Fibroblast of peridontal ligament (primary cell): Measurements from ENCODE around the gene STX19.
A peak's percentile ranks its signal among the peaks of the same experiment; 100 is the strongest.

Experiments
- DNase-seq: peaks from one replicate; pipeline ENCODE4 v3.0.0-alpha.2; 2010; ENCODE audit errors: extremely low read depth

Gene STX19

DNA sequence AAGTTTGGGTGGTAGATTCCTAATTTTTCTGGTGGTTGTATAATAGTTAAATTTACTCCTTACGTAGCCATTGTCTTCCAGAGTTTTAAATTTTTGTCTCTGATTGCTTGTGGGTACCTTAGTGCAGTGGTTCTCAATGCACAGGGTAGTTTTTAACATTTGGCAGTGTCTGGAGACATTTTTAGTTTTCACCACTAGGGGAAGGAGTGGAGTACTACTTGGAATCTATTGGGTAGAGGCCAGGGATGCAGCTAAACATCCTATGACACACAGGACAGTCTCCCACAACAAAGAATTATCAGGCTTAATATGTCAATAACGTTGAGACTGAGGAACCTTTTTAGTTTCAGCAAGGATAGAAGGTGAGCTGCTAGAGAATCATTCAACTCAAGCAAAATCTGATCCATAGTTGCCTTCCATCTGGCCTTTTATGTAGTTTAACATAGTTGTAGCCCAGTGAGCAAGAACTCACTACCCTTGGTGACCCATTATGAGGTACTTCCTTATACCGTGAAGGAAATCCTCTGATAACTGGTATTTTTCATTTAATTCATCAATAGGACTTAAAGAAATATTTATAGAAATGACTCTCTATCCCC, 8.6 kb upstream of the STX19 start:
- peak; percentile 52 for DNase-seq

- DNase-seq = no peak
Measured at GRCh38 chr3:94026623-94027022, 1.8 kb downstream of the STX19 start.

DNA sequence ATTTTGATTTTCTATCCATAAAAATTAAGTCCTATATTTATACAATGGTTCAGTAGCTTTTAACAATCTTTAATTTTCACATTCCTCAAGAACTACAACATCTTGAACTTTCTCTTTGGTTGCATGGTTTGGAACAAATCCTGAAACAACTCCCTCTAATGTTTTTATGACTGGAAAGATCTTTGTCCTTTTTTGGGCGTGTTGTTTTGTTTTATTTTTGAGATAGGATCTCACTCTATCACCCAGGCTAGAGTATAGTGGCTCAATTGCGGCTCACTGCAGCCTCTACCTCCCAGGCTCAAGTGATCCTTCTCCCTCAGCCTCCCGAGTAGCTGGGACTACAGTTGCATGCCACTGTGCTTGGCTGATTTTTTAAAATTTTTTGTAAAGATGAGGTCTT, 4.0 kb downstream of the STX19 start:
- DNase-seq = peak; percentile 73

DNA sequence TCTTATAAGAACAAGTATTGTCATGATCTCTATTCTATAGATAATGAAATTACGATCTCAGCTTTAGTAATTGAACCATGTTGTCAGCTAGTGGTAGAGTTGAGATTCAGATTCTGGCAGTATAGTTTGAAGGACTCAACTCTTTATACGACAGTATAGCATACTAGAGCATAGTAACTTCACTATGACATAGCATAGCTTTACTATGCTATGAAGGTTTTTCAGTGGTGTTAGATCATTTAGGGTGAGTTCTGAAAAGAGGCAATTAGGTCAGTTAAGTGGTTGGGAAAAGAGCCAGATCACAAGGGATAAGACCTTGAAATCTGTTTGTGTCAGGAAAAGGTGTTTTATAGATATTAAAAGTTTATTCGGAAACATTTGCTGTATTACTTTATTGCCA, 8.1 kb downstream of the STX19 start:
- no peak for DNase-seq

GRCh38 chr3:94019659-94020058, 8.7 kb downstream of the STX19 start:
- no peak for DNase-seq

DNA sequence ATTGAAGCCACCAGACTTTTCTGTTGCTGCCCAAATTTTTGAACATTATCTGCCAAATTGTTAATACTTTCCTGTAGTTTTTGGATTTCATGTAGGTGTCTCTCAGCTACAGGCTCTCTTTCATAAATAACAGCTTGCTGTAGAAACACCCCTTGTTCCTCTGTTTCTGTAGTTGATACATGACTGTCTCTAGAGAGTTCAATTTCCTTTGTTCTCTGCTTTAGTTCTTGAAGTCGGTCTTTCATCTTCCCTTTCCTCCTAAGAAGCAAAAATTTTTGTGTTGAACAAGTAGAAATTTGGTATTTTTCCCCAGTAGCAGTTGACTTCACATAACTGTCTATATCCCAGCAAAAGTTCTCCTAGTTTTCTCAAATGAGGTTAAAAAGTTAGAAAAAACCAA, 13.4 kb downstream of the STX19 start:
- DNase-seq = no peak

DNA sequence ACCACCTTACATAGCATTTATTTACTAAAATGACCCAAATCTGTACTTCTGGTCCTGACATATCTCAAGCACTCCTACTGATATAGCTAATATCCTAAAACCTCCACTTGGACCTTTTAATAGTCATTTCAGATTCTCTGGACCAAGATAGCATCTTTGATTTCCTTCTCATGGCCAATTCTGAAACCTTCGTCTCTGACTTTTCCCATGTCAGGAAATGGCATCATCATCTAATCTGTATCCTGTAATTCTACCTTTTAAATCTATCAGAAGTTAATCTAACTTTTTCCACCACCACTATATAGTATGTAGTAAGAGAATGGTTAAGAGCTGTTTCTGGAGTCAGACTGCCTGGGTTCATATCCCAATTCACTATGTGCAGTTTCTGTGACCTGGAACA, 16.2 kb downstream of the STX19 start:
- no peak for DNase-seq

GRCh38 chr3:94011233-94011711, 17.1 kb downstream of the STX19 start:
- no peak for DNase-seq

DNA sequence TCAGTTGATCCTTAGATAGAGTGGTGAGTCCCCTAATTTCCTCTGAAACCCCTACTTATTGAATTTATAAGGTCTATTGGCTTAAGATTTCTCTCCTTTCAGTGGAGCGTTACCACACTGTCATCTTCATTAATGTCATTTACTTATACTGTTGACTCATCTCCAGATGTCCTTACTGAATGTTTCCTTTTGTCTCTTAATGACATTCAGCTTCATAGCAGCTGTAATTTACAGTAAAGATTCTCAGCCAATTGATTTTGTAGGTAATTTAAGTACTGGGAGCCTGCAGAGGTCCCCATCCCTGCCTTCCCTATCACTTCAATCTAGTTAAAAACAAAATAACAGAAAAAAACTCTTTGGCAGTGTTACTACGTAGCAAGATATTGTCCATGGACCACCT, 18.8 kb downstream of the STX19 start:
- DNase-seq = no peak

DNA sequence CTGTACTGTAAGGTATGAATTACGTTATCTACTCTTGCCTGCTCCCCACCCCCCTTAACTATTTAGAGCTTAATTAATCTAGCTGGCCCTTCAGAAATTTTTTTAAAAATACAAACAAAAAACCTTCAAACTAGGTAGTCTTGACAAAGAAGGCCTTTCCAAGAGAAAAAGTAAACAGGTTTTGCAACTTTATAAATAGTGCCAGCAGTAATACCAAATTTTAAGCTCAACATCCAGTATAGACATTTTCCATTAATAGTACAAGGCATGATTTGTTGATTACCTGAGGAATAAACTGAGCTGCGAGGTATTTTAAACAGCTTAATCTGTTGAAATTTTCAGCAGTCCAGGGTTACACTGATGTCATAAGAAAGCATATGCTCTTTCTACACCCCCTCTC, 20.1 kb downstream of the STX19 start:
- no peak for DNase-seq

DNA sequence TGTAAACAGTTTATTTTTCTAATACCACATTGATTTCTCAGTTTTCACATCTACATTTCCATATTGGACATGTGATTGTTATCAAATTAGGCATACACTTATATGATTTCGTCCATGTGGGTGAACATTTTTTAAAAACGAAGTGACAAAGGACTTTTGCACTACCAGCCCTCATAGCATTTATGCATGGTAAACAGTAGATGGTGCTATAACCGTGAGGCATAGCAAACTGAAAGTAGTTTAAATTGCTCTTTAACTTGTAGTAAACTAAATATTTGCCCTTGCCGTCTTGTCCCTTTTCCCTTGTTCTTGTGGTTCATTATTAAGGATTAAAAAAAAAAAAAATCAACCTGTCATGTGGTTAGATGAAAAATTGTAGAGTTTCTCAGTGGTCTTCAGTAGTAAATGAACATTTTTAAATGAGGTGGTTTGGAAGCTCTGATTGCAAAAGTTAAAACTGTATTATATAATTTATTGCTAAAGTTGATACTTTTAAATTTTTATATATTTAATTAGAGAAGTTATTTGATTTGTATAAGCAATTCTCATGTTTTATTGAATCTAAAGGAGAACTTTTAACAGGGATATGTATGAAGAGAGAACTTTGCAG, 24.0 kb downstream of the STX19 start:
- DNase-seq = peak; percentile 88

- no peak for DNase-seq
Measured at GRCh38 chr3:94001827-94002495, 26.4 kb downstream of the STX19 start.

GRCh38 chr3:94001191-94001590, 27.2 kb downstream of the STX19 start:
- DNase-seq = no peak

DNA sequence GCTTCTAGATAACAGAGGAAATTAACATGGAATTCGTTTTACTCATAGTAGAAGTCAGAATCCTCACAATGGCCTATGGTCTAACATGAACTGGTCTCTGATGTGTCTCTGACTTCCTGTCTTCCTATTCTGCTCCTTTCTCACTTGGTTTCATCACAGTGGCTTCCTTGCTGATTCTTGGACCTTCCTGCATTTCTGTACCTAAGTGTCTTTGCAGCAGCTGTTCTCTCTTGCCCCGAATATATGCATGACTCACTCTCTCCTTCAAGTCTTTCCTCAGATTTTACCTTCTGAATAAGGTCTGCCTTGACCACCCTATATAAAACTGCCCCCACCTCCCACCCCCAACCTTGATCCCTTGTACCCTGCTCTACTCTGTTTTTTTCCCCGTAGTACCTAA, 34.3 kb downstream of the STX19 start:
- no peak for DNase-seq

GRCh38 chr3:93992207-93992606, 36.2 kb downstream of the STX19 start:
- DNase-seq = no peak

- DNase-seq = no peak
Measured at GRCh38 chr3:93991631-93992030, 36.8 kb downstream of the STX19 start.

DNA sequence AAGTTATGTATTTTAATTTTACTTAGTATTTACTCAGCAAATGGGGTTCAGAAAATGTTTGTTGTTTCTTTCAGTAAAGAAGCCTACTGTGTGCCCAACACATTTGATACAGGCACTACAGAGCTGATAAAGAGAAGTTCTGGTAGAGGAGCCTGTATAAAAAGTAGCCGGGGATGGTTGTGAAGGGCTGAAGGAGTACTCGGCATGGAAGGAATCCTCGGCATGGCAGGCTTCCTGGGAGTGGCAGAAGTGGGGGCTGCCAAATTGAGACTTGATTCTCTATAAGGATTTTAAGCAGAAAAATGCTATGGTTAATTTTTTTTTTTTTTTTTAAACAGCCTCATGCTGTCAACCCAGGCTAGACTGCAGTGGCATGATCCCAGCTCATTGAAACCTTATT, 39.2 kb downstream of the STX19 start:
- no peak for DNase-seq

DNA sequence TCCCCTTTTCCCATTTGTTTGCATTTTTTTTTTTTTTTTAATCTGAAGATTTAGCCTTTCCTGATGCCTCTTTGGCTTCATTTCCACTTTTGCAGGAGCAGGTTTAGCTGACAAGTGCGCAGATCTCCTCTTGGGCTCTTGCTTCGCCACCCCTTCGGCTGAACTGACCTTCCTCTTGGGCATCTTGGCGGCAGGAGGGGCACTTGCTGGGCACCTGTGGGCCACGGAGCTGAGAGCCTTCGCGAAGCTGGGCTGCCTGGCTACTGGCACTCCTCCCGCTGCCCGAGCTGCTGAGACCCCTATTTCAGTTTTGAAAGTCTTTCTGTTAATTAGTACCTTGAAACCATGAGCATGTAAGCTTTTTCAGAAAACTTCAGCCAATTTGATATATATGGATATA, 39.6 kb downstream of the STX19 start:
- DNase-seq = no peak

- no peak for DNase-seq
Measured at GRCh38 chr3:93988283-93988682, 40.1 kb downstream of the STX19 start.

GRCh38 chr3:93984618-93985017, 43.8 kb downstream of the STX19 start:
- no peak for DNase-seq

- no peak for DNase-seq
Measured at GRCh38 chr3:93983408-93983807, 45.0 kb downstream of the STX19 start.

- DNase-seq = no peak
Measured at GRCh38 chr3:93981649-93982048, 46.7 kb downstream of the STX19 start.
